ENCODE measurements around the gene UVRAG.

DNA sequence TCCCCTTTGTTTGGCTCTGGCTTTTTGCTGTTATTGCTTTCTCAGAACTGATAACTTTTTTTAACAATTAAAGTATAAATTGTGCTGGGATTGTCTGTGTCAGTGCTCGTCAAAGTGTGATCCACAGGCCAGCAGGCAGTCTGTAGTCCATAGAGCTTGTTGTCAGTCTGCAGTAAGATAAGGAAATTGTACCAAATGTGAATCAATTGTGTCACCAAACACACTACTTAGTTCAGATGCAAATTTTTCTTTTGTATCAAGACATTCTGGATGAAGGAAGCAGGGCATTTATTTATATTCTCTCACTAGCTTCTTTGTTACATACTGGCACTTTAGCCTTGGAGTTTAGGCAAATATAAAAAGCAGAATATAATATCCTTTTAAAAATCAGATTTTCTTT lies 270.3 kb downstream of the UVRAG start:
- TF ChIP-seq, protein P1, sequence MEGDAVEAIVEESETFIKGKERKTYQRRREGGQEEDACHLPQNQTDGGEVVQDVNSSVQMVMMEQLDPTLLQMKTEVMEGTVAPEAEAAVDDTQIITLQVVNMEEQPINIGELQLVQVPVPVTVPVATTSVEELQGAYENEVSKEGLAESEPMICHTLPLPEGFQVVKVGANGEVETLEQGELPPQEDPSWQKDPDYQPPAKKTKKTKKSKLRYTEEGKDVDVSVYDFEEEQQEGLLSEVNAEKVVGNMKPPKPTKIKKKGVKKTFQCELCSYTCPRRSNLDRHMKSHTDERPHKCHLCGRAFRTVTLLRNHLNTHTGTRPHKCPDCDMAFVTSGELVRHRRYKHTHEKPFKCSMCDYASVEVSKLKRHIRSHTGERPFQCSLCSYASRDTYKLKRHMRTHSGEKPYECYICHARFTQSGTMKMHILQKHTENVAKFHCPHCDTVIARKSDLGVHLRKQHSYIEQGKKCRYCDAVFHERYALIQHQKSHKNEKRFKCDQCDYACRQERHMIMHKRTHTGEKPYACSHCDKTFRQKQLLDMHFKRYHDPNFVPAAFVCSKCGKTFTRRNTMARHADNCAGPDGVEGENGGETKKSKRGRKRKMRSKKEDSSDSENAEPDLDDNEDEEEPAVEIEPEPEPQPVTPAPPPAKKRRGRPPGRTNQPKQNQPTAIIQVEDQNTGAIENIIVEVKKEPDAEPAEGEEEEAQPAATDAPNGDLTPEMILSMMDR (IDR thresholded peaks at IDR 0.05): no peak
- no peak for TF ChIP-seq EZH2 (IDR thresholded peaks at IDR 0.05; ENCODE audit: borderline replicate concordance, insufficient read depth, low read depth, low read length, poor library complexity, severe bottlenecking)
